Activated naive CD8-positive, alpha-beta T cell treated with anti-CD3 and anti-CD28 coated beads, Interleukin-2, amount 10 ng/mL, durations not matched to agents 7 days and 5 days (primary cell): ENCODE data around the gene PRTN3. TPM values are rescaled to one million over a fixed set of nuclear protein-coding genes. Genes with fewer than 3 reads are reported as not detected.
A peak's percentile ranks its signal among the peaks of the same experiment; 100 is the strongest.
"Not testable (repeated sequence)": the region's sequence is repeated elsewhere in the genome, so short reads cannot be mapped to it uniquely, and the experiment has no call there.

Source experiments
- ATAC-seq: fragments of 150-1000 bp; cut with Tn5 transposase; one replicate; pipeline ENCODE4 v1.10.0; 2021; ENCODE audit warnings: low read depth, moderate library complexity
- POLR2A ChIA-PET: fragments of 350-600 bp; sonication (Branson Sonifier 250); formaldehyde crosslinking; loops from one replicate; lab custom pipeline; 2021; ENCODE audit warnings: antibody characterized with exemption; lab: Charles Lee
- DNase-seq: peaks from one replicate; pipeline ENCODE4 v3.0.0; 2021
- H3K27ac Mint-ChIP-seq: one replicate; pipeline ENCODE4 v1.8.0; 2022; ENCODE audit warnings: mild to moderate bottlenecking, mixed read lengths
- H3K27me3 Mint-ChIP-seq: one replicate; pipeline ENCODE4 v1.8.0; 2022; ENCODE audit warnings: mild to moderate bottlenecking, moderate library complexity, mixed read lengths
- H3K36me3 Mint-ChIP-seq: one replicate; pipeline ENCODE4 v1.8.0; 2021; ENCODE audit warnings: mild to moderate bottlenecking, mixed read lengths
- H3K4me1 Mint-ChIP-seq: one replicate; pipeline ENCODE4 v1.8.0; 2021; ENCODE audit warnings: mixed read lengths
- H3K4me3 Mint-ChIP-seq: one replicate; pipeline ENCODE4 v1.8.0; 2022; ENCODE audit warnings: mild to moderate bottlenecking, moderate library complexity, mixed read lengths
- H3K9me3 Mint-ChIP-seq: one replicate; pipeline ENCODE4 v1.8.0; 2021; ENCODE audit warnings: mixed read lengths
- total RNA-seq, 2 experiments: library from RNA; stranded (reverse); gene quantifications; one replicate each; pipeline ENCODE4 v1.2.3, GENCODE V29; 2021

PRTN3 gene
- total RNA-seq, 2 experiments from 2014 or later: not detected

DNA sequence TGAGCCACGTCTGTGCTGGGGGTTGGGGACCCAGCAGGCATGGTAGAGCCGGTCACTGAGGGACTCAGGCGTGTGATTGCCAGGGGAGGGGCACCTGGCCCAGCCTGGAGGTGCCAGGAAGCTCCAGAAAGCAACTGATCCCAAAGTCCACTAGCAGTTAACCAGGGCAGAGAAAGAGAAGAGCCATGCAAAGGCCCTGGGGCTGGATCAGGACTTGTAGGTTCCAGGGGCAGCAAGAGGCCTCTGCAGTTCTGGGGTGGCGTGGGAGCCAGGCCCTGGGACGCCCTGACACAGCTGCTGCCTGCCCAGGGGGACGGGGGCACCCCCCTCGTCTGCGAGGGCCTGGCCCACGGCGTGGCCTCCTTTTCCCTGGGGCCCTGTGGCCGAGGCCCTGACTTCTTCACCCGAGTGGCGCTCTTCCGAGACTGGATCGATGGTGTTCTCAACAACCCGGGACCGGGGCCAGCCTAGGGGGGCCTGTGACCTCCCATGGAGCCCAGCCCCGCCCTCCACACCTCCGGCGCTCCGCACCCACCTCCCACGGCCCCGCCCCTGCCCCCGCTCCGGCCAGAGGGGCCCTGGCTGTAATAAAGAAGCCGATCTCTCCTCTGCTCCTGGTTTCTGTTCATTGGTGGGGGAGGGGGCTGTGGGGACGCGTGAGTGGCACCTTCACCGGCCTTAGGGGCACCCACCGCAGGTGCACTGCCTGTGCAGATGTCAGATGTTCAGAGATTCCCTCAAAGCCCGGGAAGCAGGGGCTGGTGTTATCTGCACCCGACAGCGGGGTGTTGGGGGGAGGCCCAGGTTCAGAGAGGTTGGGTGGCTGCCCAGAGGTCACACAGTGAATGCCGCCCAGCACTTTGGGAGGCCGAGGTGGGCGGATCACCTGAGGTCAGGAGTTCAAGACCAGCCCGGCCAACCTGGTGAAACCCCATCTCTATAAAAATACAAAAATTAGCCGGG, 9.1 kb upstream of the PRTN3 start:
- Mint-ChIP-seq H3K27me3 (peaks cover 5% of the 10 kb centered on the region), H3K36me3 (no peaks in the 10 kb centered on the region), H3K9me3 (no peaks in the 10 kb centered on the region), H3K4me1 (peaks cover 3% of the 10 kb centered on the region), H3K4me3 (no peak overlapping the region), H3K27ac (no peak overlapping the region)
- POLR2A ChIA-PET: no interaction called here
- DNase-seq: no peak
- no peak for ATAC-seq

- Mint-ChIP-seq H3K36me3 (no peaks in the 10 kb centered on the region), H3K27me3 (peaks cover 8% of the 10 kb centered on the region), H3K4me1 (peaks cover 3% of the 10 kb centered on the region), H3K9me3 (no peaks in the 10 kb centered on the region), H3K27ac (no peak overlapping the region), H3K4me3 (no peak overlapping the region)
- ATAC-seq: no peak
- DNase-seq: no peak
- POLR2A ChIA-PET: no interaction called here
Measured at GRCh38 chr19:834216-834615, 6.6 kb upstream of the PRTN3 start.

GRCh38 chr19:835210-835810, 5.5 kb upstream of the PRTN3 start:
- H3K36me3 Mint-ChIP-seq: no peaks in the 10 kb centered on the region
- H3K27me3 Mint-ChIP-seq: peaks cover 8% of the 10 kb centered on the region
- H3K27ac Mint-ChIP-seq: no peak overlapping the region
- peaks cover 3% of the 10 kb centered on the region for H3K4me1 Mint-ChIP-seq
- ATAC-seq (no peak), DNase-seq (no peak)
- POLR2A ChIA-PET: no interaction called here
- no peak overlapping the region for H3K4me3 Mint-ChIP-seq
- no peaks in the 10 kb centered on the region for H3K9me3 Mint-ChIP-seq

- POLR2A ChIA-PET, H3K4me3 Mint-ChIP-seq, DNase-seq, ATAC-seq, H3K36me3 Mint-ChIP-seq, H3K9me3 Mint-ChIP-seq, H3K27ac Mint-ChIP-seq, H3K4me1 Mint-ChIP-seq: not testable (repeated sequence)
- H3K27me3 Mint-ChIP-seq: peaks cover 39% of the 10 kb centered on the region
Measured at GRCh38 chr19:842802-843179, 2.0 kb downstream of the PRTN3 start.

DNA sequence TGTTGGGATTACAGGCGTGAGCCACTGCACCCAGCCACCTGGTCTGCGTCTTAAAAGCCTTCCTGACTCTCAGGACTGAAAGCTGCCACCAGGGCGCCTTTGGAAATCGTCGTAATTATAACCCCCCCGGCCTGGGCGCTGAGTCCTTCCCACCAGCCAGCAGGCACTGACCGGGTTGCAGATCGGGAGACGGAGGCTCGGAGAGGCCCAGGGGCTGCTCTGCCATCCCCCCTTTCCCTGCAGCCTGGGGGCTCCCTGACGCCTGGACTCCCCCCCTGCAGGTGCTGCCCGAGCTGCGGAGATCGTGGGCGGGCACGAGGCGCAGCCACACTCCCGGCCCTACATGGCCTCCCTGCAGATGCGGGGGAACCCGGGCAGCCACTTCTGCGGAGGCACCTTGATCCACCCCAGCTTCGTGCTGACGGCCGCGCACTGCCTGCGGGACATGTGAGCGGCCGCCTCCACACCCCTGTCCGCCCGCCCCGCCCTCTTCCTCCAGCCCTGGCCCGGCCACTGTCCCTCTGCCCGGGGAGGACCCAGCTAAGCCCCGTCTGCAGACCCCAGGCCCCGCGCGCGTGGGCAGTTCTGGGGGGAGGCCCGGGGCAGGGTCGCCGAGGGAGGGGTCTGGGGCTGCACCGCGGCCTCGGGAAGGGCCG, 2.5 kb downstream of the PRTN3 start:
- H3K36me3 Mint-ChIP-seq: peaks cover 2% of the 10 kb centered on the region
- POLR2A ChIA-PET: no interaction called here
- H3K4me1 Mint-ChIP-seq: peaks cover 3% of the 10 kb centered on the region
- ATAC-seq (no peak), DNase-seq (no peak)
- H3K27ac Mint-ChIP-seq: no peak overlapping the region
- peaks cover 41% of the 10 kb centered on the region for H3K27me3 Mint-ChIP-seq
- peaks cover 3% of the 10 kb centered on the region for H3K9me3 Mint-ChIP-seq
- no peak overlapping the region for H3K4me3 Mint-ChIP-seq

DNA sequence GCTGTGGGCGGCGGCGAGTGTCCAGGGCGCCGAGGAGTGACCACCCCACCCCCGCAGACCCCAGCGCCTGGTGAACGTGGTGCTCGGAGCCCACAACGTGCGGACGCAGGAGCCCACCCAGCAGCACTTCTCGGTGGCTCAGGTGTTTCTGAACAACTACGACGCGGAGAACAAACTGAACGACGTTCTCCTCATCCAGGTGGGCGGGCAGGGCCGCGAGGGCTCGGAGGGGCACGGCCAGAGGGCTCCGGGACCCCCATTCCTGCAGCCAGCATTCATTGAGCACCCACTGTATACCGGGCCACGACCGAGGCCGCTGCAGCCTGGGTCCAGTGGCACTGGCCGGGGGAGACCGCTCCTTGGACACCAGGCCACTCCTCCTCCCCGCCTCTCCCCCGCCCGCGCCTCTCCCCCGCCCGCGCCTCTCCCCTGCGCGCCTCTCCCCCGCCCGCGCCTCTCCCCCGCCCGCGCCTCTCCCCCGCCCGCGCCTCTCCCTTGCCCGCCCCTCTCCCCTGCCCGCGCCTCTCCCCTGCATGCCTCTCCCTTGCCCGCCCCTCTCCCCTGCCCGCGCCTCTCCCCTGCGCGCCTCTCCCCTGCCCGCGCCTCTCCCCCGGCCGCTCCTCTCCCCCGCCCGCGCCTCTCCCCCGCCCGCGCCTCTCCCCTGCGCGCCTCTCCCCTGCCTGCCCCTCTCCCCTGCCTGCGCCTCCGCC, 3.2 kb downstream of the PRTN3 start:
- H3K4me3 Mint-ChIP-seq: peak overlapping the region; percentile 48
- peaks cover 3% of the 10 kb centered on the region for H3K9me3 Mint-ChIP-seq
- DNase-seq (no peak), ATAC-seq (no peak)
- H3K4me1 Mint-ChIP-seq: peaks cover 3% of the 10 kb centered on the region
- peaks cover 41% of the 10 kb centered on the region for H3K27me3 Mint-ChIP-seq
- peaks cover 2% of the 10 kb centered on the region for H3K36me3 Mint-ChIP-seq
- POLR2A ChIA-PET: no interaction called here
- no peak overlapping the region for H3K27ac Mint-ChIP-seq

DNA sequence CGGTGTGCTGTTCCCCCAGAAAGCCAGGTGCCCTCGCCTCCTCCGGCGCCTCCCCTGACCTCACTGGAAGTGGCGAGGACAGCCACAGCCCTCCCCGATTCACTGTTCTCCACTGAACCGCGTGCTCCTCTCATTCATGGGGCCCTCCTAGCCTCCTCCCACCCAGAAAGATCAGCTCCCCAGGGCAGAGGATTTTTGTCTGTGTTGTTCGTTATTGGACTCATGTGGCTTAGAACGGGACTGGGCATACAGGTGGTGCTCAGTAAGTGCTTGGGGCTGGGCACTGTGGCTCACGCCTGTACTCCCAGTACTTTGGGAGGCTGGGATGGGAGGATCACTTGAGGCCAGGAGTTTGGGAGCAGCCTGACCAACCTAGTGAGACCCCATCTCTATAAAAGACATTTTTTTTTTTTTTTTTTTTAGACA, 3.8 kb downstream of the PRTN3 start:
- peaks cover 3% of the 10 kb centered on the region for H3K4me1 Mint-ChIP-seq
- DNase-seq (no peak), ATAC-seq (peak; percentile 69)
- H3K9me3 Mint-ChIP-seq: peaks cover 3% of the 10 kb centered on the region
- peak overlapping the region; percentile 56 for H3K27ac Mint-ChIP-seq
- H3K27me3 Mint-ChIP-seq: peaks cover 41% of the 10 kb centered on the region
- H3K4me3 Mint-ChIP-seq: peak overlapping the region; percentile 48
- POLR2A ChIA-PET: no interaction called here
- H3K36me3 Mint-ChIP-seq: peaks cover 2% of the 10 kb centered on the region

DNA sequence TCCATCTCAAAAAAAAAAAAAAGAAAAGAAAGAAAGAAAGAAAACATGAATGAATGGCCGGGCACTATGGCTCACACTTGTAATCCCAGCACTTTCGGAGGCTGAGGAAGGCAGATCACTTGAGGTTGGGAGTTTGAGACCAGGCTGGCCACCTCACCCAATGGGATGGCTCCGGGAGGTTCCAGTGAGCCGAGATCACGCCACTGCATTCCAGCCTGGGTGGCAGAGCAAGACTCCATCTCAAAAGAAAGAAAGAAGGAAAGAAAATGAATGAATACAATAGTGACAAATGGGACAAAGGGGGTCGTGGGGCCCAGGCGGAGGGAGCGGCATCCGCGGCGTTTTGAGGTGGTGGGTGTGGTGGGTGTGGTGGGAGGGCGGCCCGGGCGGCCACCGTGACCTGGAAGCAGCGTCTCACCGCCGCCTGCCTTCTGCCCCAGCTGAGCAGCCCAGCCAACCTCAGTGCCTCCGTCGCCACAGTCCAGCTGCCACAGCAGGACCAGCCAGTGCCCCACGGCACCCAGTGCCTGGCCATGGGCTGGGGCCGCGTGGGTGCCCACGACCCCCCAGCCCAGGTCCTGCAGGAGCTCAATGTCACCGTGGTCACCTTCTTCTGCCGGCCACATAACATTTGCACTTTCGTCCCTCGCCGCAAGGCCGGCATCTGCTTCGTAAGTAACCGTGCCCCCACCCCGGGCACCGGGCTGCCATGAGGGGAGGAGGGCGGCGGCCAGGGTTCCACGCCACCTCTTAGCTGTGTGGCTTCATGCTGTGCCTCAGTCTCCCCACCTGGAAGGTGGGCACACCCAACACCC, 5.1 kb downstream of the PRTN3 start:
- Mint-ChIP-seq H3K27me3 (peaks cover 41% of the 10 kb centered on the region), H3K9me3 (peaks cover 3% of the 10 kb centered on the region), H3K36me3 (peaks cover 2% of the 10 kb centered on the region), H3K27ac (no peak overlapping the region), H3K4me1 (peaks cover 3% of the 10 kb centered on the region), H3K4me3 (no peak overlapping the region)
- DNase-seq: no peak
- no peak for ATAC-seq
- POLR2A ChIA-PET: no interaction called here

DNA sequence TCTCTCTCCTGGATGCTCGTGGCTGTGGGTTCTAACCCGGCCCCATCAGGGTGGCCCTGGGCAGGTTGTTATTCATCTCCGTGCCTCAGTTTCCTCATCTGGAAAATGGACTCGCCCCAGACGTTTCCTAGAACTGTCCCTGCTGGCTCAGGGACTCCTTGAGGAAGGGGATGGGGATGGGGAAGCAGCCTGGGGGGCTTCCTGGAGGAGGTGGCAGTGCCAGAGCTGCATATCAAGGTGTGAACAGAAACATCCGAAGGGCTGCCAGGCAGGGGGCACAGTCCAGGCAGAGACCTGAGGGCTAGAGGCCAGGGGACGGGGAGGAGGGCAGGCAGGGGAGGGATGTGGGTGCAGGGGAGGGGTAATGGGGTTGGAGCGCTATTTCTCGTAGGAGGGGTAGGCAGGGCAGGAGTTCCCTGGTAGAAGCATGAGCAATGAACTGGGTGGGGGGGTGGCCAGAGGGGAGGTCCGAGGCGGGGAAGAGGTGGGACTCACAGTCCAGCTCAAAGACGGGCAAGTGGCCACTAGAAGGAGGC, 7.7 kb downstream of the PRTN3 start:
- no peak overlapping the region for H3K27ac Mint-ChIP-seq
- H3K36me3 Mint-ChIP-seq: peaks cover 2% of the 10 kb centered on the region
- peaks cover 3% of the 10 kb centered on the region for H3K4me1 Mint-ChIP-seq
- DNase-seq (no peak), ATAC-seq (no peak)
- H3K4me3 Mint-ChIP-seq: no peak overlapping the region
- no peaks in the 10 kb centered on the region for H3K9me3 Mint-ChIP-seq
- POLR2A ChIA-PET: interaction anchor here (1.4 kb wide), 1 partner anchor 45 kb away, joined by 3 read pairs; the partner anchor contains the start of genes MED16 and RNU6-9
- H3K27me3 Mint-ChIP-seq: peaks cover 36% of the 10 kb centered on the region

- H3K36me3 Mint-ChIP-seq, DNase-seq, ATAC-seq, H3K4me3 Mint-ChIP-seq, H3K27ac Mint-ChIP-seq, H3K4me1 Mint-ChIP-seq, H3K9me3 Mint-ChIP-seq: not testable (repeated sequence)
- POLR2A ChIA-PET: interaction anchor here (1.4 kb wide), 1 partner anchor 44 kb away, joined by 3 read pairs; the partner anchor contains the start of genes MED16 and RNU6-9
- peaks cover 38% of the 10 kb centered on the region for H3K27me3 Mint-ChIP-seq
Measured at GRCh38 chr19:849195-849594, 8.4 kb downstream of the PRTN3 start.

GRCh38 chr19:850221-850978, 9.6 kb downstream of the PRTN3 start:
- H3K36me3 Mint-ChIP-seq: no peaks in the 10 kb centered on the region
- no peak overlapping the region for H3K4me3 Mint-ChIP-seq
- POLR2A ChIA-PET: no interaction called here
- ATAC-seq (no peak), DNase-seq (no peak)
- no peaks in the 10 kb centered on the region for H3K4me1 Mint-ChIP-seq
- peaks cover 27% of the 10 kb centered on the region for H3K27me3 Mint-ChIP-seq
- H3K9me3 Mint-ChIP-seq: no peaks in the 10 kb centered on the region
- H3K27ac Mint-ChIP-seq: no peak overlapping the region

DNA sequence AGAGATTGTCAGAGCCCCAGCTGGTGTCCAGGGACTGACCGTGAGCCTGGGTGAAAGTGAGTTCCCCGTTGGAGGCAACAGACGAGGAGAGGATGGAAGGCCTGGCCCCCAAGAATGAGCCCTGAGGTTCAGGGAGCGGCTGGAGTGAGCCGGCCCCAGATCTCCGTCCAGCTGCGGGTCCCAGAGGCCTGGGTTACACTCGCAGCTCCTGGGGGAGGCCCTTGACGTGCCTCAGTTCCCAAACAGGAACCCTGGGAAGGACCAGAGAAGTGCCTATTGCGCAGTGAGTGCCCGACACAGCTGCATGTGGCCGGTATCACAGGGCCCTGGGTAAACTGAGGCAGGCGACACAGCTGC, 10.2 kb downstream of the PRTN3 start:
- H3K4me1 Mint-ChIP-seq: no peaks in the 10 kb centered on the region
- ATAC-seq: no peak
- no peaks in the 10 kb centered on the region for H3K9me3 Mint-ChIP-seq
- POLR2A ChIA-PET: no interaction called here
- H3K27ac Mint-ChIP-seq: no peak overlapping the region
- no peak for DNase-seq
- H3K36me3 Mint-ChIP-seq: no peaks in the 10 kb centered on the region
- peaks cover 23% of the 10 kb centered on the region for H3K27me3 Mint-ChIP-seq
- no peak overlapping the region for H3K4me3 Mint-ChIP-seq
